K562 (cell line): ENCODE results near the gene MYRFL. TPM values are rescaled to one million over a fixed set of nuclear protein-coding genes. Genes with fewer than 3 reads are reported as not detected.

Experiments
- ATAC-seq: fragments of 200-7000 bp; cut with Tn5 transposase; 3 replicates; pipeline ENCODE4 v1.9.1; 2020; ENCODE audit warnings: moderate library complexity
- BruUV-seq: library from RNA; stranded (reverse); fragments of 400-500 nt; replicated peaks from 2 replicates; lab custom pipeline; 2021; lab: Mats Ljungman, UMichigan
- CTCF ChIA-PET: fragments of 300-600 bp; formaldehyde crosslinking; extraction: SDS; loops from one replicate; lab custom pipeline; 2021; ENCODE audit warnings: low intra/inter-chr PET ratio; lab: Yijun Ruan, JAX
- POLR2A ChIA-PET: fragments of 300-600, 350-650 bp; sonication (Branson Sonifier 250); formaldehyde crosslinking; extraction: SDS; loops from one replicate; lab custom pipeline; 2021; ENCODE audit warnings: antibody characterized with exemption, inconsistent platforms; lab: Yijun Ruan, JAX
- DNase-seq, 4 experiments: peaks; one replicate each; pipeline versions ENCODE4 v3.0.0 to v3.0.0-alpha.2; 2011 to 2018; ENCODE audit warnings: low spot score in 3 of 4, mixed read lengths in 3 of 4; ENCODE audit errors: extremely low read depth in 1 of 4
- FAIRE-seq: peaks from 2 replicates; lab custom pipeline; 2011; peaks lifted over from hg19 to GRCh38; lab: Jason Lieb, UNC
- H2AFZ ChIP-seq: 2 replicates; pipeline ENCODE4 v1.6.0; 2011; ENCODE audit warnings: low read depth, low read length, control low read depth, inconsistent platforms
- H3K27ac ChIP-seq: fragments of 200-600 bp; 3 replicates; pipeline ENCODE4 v1.8.0; 2011; ENCODE audit warnings: low read depth, mild to moderate bottlenecking, control low read depth, inconsistent platforms, low read length, moderate library complexity, mixed read lengths; ENCODE audit errors: extremely low read depth
- H3K27me3 ChIP-seq, 2 experiments: fragments of 300-600 bp in 1 of 2; 2 replicates in 1 of 2; 3 replicates in 1 of 2; pipeline versions ENCODE4 v1.6.0 to v1.8.0; 2011; ENCODE audit warnings: inconsistent platforms in 2 of 2, low read length in 2 of 2, mild to moderate bottlenecking in 1 of 2, mixed read lengths in 1 of 2, moderate library complexity in 1 of 2; ENCODE audit not compliant: control insufficient read depth in 2 of 2, insufficient read depth in 2 of 2
- H3K36me3 ChIP-seq: fragments of 300-600 bp; 3 replicates; pipeline ENCODE4 v1.8.0; 2011; ENCODE audit warnings: mild to moderate bottlenecking, low read length, inconsistent platforms; ENCODE audit not compliant: control insufficient read depth, insufficient read depth
- H3K4me1 ChIP-seq, 2 experiments: fragments of 200-600 bp in 1 of 2; replicated peaks in 1 of 2; 2 replicates in 1 of 2; 3 replicates in 1 of 2; pipeline versions ENCODE4 v1.5.1 to v1.8.0; 2011; ENCODE audit warnings: inconsistent platforms in 2 of 2, low read length in 2 of 2, mild to moderate bottlenecking in 1 of 2, mixed read lengths in 1 of 2, moderate library complexity in 1 of 2; ENCODE audit not compliant: control insufficient read depth in 2 of 2, insufficient read depth in 2 of 2
- H3K4me2 ChIP-seq: 2 replicates; pipeline ENCODE4 v1.6.1; 2011; ENCODE audit warnings: low read length, control low read depth, inconsistent platforms, mixed read lengths; ENCODE audit not compliant: insufficient read depth
- H3K4me3 ChIP-seq: fragments of 200-600 bp; sonication (generic), shearing (Covaris generic); 2 replicates; pipeline ENCODE4 v1.5.1; 2016; ENCODE audit warnings: control low read depth, inconsistent platforms
- H3K79me2 ChIP-seq: fragments of 200-600 bp; 3 replicates; pipeline ENCODE4 v1.8.0; 2011; ENCODE audit warnings: low read length, inconsistent platforms; ENCODE audit not compliant: control insufficient read depth, insufficient read depth
- H3K9ac ChIP-seq, 2 experiments: 2 replicates each; pipeline versions ENCODE4 v1.6.0 to v1.6.1; 2011; ENCODE audit warnings: low read depth in 2 of 2, low read length in 2 of 2, control low read depth in 1 of 2, inconsistent platforms in 1 of 2, mild to moderate bottlenecking in 1 of 2, mixed read lengths in 1 of 2; ENCODE audit not compliant: insufficient read depth in 1 of 2
- H3K9me1 ChIP-seq: one replicate; pipeline ENCODE4 v1.6.0; 2011; ENCODE audit warnings: inconsistent platforms, mild to moderate bottlenecking, low read length, moderate library complexity; ENCODE audit not compliant: control insufficient read depth, insufficient read depth
- H3K9me3 ChIP-seq: replicated peaks from 2 replicates; pipeline ENCODE4 v1.5.1; 2011; ENCODE audit warnings: low read depth, low read length, inconsistent platforms; ENCODE audit not compliant: control insufficient read depth, insufficient read depth
- H4K20me1 ChIP-seq: replicated peaks from 2 replicates; pipeline ENCODE4 v1.6.1; 2011; ENCODE audit warnings: low read length, inconsistent platforms, mixed read lengths; ENCODE audit not compliant: control insufficient read depth, insufficient read depth
- FOXJ3 ChIP-seq: sonication (generic); formaldehyde crosslinking; IDR thresholded peaks from 2 replicates; pipeline ENCODE4 v1.4.0; 2020; ENCODE audit warnings: mild to moderate bottlenecking, missing genetic modification reagents
- HDGF ChIP-seq: fragments of 450-650 bp; IDR thresholded peaks from 2 replicates; pipeline ENCODE4 v1.6.1; 2016
- MAFK ChIP-seq: IDR thresholded peaks from 2 replicates; pipeline ENCODE4 v1.6.1; 2011; ENCODE audit warnings: low read length, improper control_type of control experiment
- NUFIP1 ChIP-seq: fragments of 450-650 bp; IDR thresholded peaks from 2 replicates; pipeline ENCODE4 v1.6.1; 2018; ENCODE audit not compliant: partially characterized antibody
- SREBF2 ChIP-seq: sonication (generic); formaldehyde crosslinking; IDR thresholded peaks from 2 replicates; pipeline ENCODE4 v1.4.0; 2020; ENCODE audit warnings: mild to moderate bottlenecking, missing genetic modification reagents
- WGBS: fragments of 100-300 bp; shearing (Covaris generic); methylation state at CpG from one replicate; pipeline ENCODE4 v1.1.6; 2016; ENCODE audit warnings: low coverage, mixed read lengths; ENCODE audit not compliant: insufficient coverage; ENCODE audit errors: missing lambda C conversion rate; 5-methylcytosine and 5-hydroxymethylcytosine counted together
- in situ Hi-C: fragments of 300-500 bp; cut with MboI; formaldehyde crosslinking; loops from 4 replicates; pipeline ENCODE4 v1.15.0; 2018; ENCODE audit warnings: inconsistent platforms, mixed read lengths
- intact Hi-C: fragments of 100-400 bp; cut with micrococcal nuclease; formaldehyde crosslinking; loops from 2 replicates; pipeline ENCODE4 v1.14.2; 2022
- polyA plus RNA-seq, 8 experiments: library from polyadenylated mRNA; depleted of rRNA in 4 of 8; stranded (reverse) in 5 of 8; unstranded in 3 of 8; fragments of >200 nt; fragmentation: Nextera tagmentation in 2 of 8; fragmentation: Illumina TruSeq in 1 of 8; extraction: Ambion mirVana in 2 of 8; extraction: Trizol in 1 of 8; gene quantifications; 2 replicates each; pipeline versions ENCODE4 v1.2.1 to v1.2.3, GENCODE V29; 2011 to 2014; ENCODE audit warnings: inconsistent platforms in 1 of 8, missing spikeins in 1 of 8
- total RNA-seq, 7 experiments: library from RNA; depleted of rRNA in 6 of 7; stranded (reverse); fragments of >200 nt in 6 of 7; fragmentation: Illumina TruSeq in 2 of 7; extraction: Trizol in 2 of 7; gene quantifications; 2 replicates each; pipeline versions ENCODE4 v1.2.1 to v1.2.3, GENCODE V29; 2011 to 2021; ENCODE audit warnings: low replicate concordance in 1 of 7
- TF ChIP-seq, protein P1 (sequence below): fragments of 450-650 bp; IDR thresholded peaks from 2 replicates; pipeline ENCODE4 v1.6.1; 2017; ENCODE audit warnings: antibody characterized with exemption, mild to moderate bottlenecking

The MYRFL gene
- total and polyA plus RNA-seq, 9 of the 15 experiments (the other 6 are each of a cell fraction or from before 2014, with no cell fraction given), result not detected

DNA sequence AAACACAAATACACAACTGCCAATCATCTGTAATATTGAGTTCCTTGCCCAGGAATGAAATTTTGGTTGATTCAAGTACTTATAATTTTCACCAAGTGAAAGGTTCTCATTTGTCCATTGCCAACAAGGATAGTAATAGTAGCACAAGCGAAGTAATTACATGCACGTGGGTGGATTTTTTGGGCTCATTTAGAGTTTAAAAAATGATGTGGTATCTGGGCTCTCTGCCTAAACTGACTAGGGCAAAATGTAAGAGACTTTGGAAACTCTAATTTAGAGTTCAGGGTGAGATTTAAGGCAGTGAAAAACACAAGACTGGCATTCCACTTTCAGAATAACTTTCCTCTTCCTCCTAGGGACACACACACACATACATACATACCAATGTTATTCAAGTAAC lies 111.7 kb downstream of the MYRFL start:
- Histone ChIP-seq H3K27ac (no peak overlapping the region), H3K9me1 (no peaks in the 10 kb centered on the region), H3K4me3 (no peak overlapping the region), H3K27me3 (peaks cover 0 to 16% of the 10 kb centered on the region in 2 experiments; a peak in 3 of 5 replicates), H3K9me3 (no peaks in the 10 kb centered on the region), H3K9ac (no peak overlapping the region), H2AFZ (no peak overlapping the region), H3K4me1 (no peaks in the 10 kb centered on the region), H3K79me2 (no peaks in the 10 kb centered on the region), H3K36me3 (no peaks in the 10 kb centered on the region), H4K20me1 (no peaks in the 10 kb centered on the region), H3K4me2 (no peak overlapping the region)
- intact Hi-C loops (no loop called here), in situ Hi-C loops (no loop called here)
- 0% methylated on average over 2 of the region's 2 CpGs for WGBS
- DNase-seq, result no peak
- no peak for ATAC-seq
- no TSS peak for BruUV-seq
- POLR2A ChIA-PET, result interaction anchor here (0.7 kb wide), 1 partner anchor 21 kb away, joined by 3 read pairs; no protein-coding TSS in a partner anchor
- TF ChIP-seq MAFK (no peak), HDGF (no peak), SREBF2 (CRISPR knock-in tag) (no peak), FOXJ3 (CRISPR knock-in tag) (no peak), NUFIP1 (no peak)
- TF ChIP-seq, protein P1, sequence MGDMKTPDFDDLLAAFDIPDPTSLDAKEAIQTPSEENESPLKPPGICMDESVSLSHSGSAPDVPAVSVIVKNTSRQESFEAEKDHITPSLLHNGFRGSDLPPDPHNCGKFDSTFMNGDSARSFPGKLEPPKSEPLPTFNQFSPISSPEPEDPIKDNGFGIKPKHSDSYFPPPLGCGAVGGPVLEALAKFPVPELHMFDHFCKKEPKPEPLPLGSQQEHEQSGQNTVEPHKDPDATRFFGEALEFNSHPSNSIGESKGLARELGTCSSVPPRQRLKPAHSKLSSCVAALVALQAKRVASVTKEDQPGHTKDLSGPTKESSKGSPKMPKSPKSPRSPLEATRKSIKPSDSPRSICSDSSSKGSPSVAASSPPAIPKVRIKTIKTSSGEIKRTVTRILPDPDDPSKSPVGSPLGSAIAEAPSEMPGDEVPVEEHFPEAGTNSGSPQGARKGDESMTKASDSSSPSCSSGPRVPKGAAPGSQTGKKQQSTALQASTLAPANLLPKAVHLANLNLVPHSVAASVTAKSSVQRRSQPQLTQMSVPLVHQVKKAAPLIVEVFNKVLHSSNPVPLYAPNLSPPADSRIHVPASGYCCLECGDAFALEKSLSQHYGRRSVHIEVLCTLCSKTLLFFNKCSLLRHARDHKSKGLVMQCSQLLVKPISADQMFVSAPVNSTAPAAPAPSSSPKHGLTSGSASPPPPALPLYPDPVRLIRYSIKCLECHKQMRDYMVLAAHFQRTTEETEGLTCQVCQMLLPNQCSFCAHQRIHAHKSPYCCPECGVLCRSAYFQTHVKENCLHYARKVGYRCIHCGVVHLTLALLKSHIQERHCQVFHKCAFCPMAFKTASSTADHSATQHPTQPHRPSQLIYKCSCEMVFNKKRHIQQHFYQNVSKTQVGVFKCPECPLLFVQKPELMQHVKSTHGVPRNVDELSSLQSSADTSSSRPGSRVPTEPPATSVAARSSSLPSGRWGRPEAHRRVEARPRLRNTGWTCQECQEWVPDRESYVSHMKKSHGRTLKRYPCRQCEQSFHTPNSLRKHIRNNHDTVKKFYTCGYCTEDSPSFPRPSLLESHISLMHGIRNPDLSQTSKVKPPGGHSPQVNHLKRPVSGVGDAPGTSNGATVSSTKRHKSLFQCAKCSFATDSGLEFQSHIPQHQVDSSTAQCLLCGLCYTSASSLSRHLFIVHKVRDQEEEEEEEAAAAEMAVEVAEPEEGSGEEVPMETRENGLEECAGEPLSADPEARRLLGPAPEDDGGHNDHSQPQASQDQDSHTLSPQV, result no peak
- CTCF ChIA-PET, result no interaction called here
- no peak for FAIRE-seq
